Measurements from ENCODE around the gene SAMD10.
A peak's percentile ranks its signal among the peaks of the same experiment; 100 is the strongest.

SAMD10 gene

GRCh38 chr20:63979557-63980316, at the start of gene SAMD10:
Gene SAMD10 (minus strand): TSS chr20:63979642. CDS start chr20:63979467, 175 bp downstream.
- Histone ChIP-seq H3K36me3 (ENCODE audit: control insufficient read depth in 2 of 2, insufficient read depth in 1 of 2, low read length in 2 of 2) (peaks cover 1 to 22% of the 10 kb centered on the region in 2 experiments; a peak in 2 of 3 replicates), H3K27ac (ENCODE audit: extremely low read depth, low read depth, low read length) (peak within 1 kb of the TSS; percentile 78), H3K4me1 (ENCODE audit: control insufficient read depth, insufficient read depth, low read length) (peaks cover 13% of the 10 kb centered on the region), H3K9me3 (ENCODE audit: control insufficient read depth, insufficient read depth, low read depth, low read length) (no peaks in the 10 kb centered on the region), H3K4me3 (ENCODE audit: low read depth, low read length) (peak within 1 kb of the TSS; percentile 51)
- POLR2A ChIA-PET: interaction anchor here (0.9 to 2.0 kb wide), 8 partner anchors 22 to 272 kb away, joined by 3 to 21 read pairs (median 4); partner anchors contain the start of genes ARFRP1, TCEA2, TPD52L2 and UCKL1
- CTCF ChIA-PET: interaction anchor here (0.6 to 3.8 kb wide), 21 partner anchors 19 to 1831 kb away, joined by 3 to 18 read pairs (median 4); partner anchors contain the start of genes PTK6 and TPD52L2
- no peak for TF ChIP-seq ZNF677 (tag by site-specific recombination; IDR thresholded peaks at IDR 0.05)
- TF ChIP-seq ZNF658 (tag by site-specific recombination; IDR thresholded peaks at IDR 0.05): no peak
- TF ChIP-seq ZNF132 (tag by site-specific recombination; IDR thresholded peaks at IDR 0.05; ENCODE audit: borderline replicate concordance): no peak
- no peak for TF ChIP-seq FEZF1 (tag by site-specific recombination; IDR thresholded peaks at IDR 0.05)
- peak; percentile 22; the same call in 1 of the 2 replicates for TF ChIP-seq KLF7 (tag by site-specific recombination; IDR thresholded peaks at IDR 0.05; ENCODE audit: borderline replicate concordance)
- TF ChIP-seq ZIC2 (tag by site-specific recombination; IDR thresholded peaks at IDR 0.05): peak; percentile 86
- no peak for TF ChIP-seq ZNF112 (tag by site-specific recombination; IDR thresholded peaks at IDR 0.05)
- TF ChIP-seq ZNF274 (IDR thresholded peaks at IDR 0.05; ENCODE audit: low read length): no peak
- no peak for TF ChIP-seq ZNF274 (tag by site-specific recombination; IDR thresholded peaks at IDR 0.05; ENCODE audit: borderline replicate concordance)
- TF ChIP-seq, protein P1, sequence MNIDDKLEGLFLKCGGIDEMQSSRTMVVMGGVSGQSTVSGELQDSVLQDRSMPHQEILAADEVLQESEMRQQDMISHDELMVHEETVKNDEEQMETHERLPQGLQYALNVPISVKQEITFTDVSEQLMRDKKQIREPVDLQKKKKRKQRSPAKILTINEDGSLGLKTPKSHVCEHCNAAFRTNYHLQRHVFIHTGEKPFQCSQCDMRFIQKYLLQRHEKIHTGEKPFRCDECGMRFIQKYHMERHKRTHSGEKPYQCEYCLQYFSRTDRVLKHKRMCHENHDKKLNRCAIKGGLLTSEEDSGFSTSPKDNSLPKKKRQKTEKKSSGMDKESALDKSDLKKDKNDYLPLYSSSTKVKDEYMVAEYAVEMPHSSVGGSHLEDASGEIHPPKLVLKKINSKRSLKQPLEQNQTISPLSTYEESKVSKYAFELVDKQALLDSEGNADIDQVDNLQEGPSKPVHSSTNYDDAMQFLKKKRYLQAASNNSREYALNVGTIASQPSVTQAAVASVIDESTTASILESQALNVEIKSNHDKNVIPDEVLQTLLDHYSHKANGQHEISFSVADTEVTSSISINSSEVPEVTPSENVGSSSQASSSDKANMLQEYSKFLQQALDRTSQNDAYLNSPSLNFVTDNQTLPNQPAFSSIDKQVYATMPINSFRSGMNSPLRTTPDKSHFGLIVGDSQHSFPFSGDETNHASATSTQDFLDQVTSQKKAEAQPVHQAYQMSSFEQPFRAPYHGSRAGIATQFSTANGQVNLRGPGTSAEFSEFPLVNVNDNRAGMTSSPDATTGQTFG (tag by site-specific recombination; IDR thresholded peaks at IDR 0.05; ENCODE audit: borderline replicate concordance): no peak
- no peak for TF ChIP-seq HIC1 (tag by site-specific recombination; IDR thresholded peaks at IDR 0.05)
- TF ChIP-seq, protein P2, sequence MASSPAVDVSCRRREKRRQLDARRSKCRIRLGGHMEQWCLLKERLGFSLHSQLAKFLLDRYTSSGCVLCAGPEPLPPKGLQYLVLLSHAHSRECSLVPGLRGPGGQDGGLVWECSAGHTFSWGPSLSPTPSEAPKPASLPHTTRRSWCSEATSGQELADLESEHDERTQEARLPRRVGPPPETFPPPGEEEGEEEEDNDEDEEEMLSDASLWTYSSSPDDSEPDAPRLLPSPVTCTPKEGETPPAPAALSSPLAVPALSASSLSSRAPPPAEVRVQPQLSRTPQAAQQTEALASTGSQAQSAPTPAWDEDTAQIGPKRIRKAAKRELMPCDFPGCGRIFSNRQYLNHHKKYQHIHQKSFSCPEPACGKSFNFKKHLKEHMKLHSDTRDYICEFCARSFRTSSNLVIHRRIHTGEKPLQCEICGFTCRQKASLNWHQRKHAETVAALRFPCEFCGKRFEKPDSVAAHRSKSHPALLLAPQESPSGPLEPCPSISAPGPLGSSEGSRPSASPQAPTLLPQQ (tag by site-specific recombination; IDR thresholded peaks at IDR 0.05): no peak
- no peak for TF ChIP-seq ZNF433 (tag by site-specific recombination; IDR thresholded peaks at IDR 0.05; ENCODE audit: low read depth)
- no peak; the same call in none of the 2 replicates for TF ChIP-seq ZNF335 (tag by site-specific recombination; conservative IDR thresholded peaks at IDR 0.05)
- TF ChIP-seq, protein P3, sequence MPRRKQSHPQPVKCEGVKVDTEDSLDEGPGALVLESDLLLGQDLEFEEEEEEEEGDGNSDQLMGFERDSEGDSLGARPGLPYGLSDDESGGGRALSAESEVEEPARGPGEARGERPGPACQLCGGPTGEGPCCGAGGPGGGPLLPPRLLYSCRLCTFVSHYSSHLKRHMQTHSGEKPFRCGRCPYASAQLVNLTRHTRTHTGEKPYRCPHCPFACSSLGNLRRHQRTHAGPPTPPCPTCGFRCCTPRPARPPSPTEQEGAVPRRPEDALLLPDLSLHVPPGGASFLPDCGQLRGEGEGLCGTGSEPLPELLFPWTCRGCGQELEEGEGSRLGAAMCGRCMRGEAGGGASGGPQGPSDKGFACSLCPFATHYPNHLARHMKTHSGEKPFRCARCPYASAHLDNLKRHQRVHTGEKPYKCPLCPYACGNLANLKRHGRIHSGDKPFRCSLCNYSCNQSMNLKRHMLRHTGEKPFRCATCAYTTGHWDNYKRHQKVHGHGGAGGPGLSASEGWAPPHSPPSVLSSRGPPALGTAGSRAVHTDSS (tag by site-specific recombination; IDR thresholded peaks at IDR 0.05): no peak
- TF ChIP-seq ZNF416 (tag by site-specific recombination; IDR thresholded peaks at IDR 0.05): no peak
- TF ChIP-seq ZNF157 (tag by site-specific recombination; IDR thresholded peaks at IDR 0.05): no peak
- TF ChIP-seq PRDM4 (tag by site-specific recombination; IDR thresholded peaks at IDR 0.05): 0 out of 2 replicates have a peak, but pooled peaks have one; percentile 11
- TF ChIP-seq ZNF624 (tag by site-specific recombination; IDR thresholded peaks at IDR 0.05): no peak
- TF ChIP-seq ZNF354C (tag by site-specific recombination; IDR thresholded peaks at IDR 0.05; ENCODE audit: borderline replicate concordance, low read depth): no peak
- no peak for TF ChIP-seq ZNF26 (tag by site-specific recombination; IDR thresholded peaks at IDR 0.05)
- peak; percentile 89 for TF ChIP-seq ZBTB8A (tag by site-specific recombination; IDR thresholded peaks at IDR 0.05)
